HG02759 (cell line): ENCODE measurements around the gene COMMD9.

ENCODE experiments used
- ATAC-seq: cut with Tn5 transposase; IDR thresholded peaks from one replicate; pipeline ENCODE4 v1.9.1; 2021; ENCODE audit warnings: mild to moderate bottlenecking, moderate library complexity; ENCODE audit not compliant: unreplicated experiment

COMMD9 gene

GRCh38 chr11:36227044-36227443 is 62.2 kb downstream of the COMMD9 start:
- no peak for ATAC-seq

- ATAC-seq: no peak
Observed at GRCh38 chr11:36224209-36224882, 64.9 kb downstream of the COMMD9 start.

GRCh38 chr11:36222831-36223635 is 66.2 kb downstream of the COMMD9 start:
- ATAC-seq: no peak
